ENCODE results near the gene GMDS. TPM values are rescaled to one million over a fixed set of nuclear protein-coding genes. Genes with fewer than 3 reads are reported as not detected.

The GMDS gene
- total RNA-seq, 2 experiments from 2014 or later = 13.9 to 16.4 TPM

DNA sequence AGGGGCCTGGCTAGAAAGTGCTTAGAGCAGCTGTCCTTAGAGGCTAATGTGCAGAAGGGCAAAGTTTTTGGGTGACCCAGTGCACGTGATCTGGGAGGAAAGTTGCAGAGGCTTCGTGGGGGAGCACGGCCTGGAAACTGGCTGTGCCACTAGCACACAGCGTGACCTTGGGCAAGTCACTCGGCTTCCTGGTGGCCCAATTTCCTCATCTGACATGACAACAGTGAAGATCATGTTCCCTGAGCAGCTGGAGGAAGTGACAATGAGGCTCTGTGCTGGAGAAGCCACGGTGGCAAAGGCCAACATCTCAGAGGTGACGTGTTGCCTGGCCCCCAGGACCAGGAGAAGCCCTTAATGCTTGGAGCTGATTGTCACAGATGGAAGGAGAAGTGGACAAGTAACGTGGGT is 536.2 kb downstream of the GMDS start:
- H3K36me3 ChIP-seq (ENCODE audit: insufficient read depth, low read length) = no peaks in the 10 kb centered on the region
- Mint-ChIP-seq H3K4me1 (ENCODE audit: low read depth) (no peaks in the 10 kb centered on the region), H3K27ac (no peak overlapping the region), H3K9me3 (no peaks in the 10 kb centered on the region), H3K36me3 (ENCODE audit: low read depth) (no peaks in the 10 kb centered on the region), H3K4me3 (no peak overlapping the region), H3K27me3 (no peaks in the 10 kb centered on the region)
- ChIA-PET CTCF (no interaction called here), POLR2A (interaction anchor here (0.8 kb wide), 1 partner anchor 925 kb away, joined by 3 read pairs; no protein-coding TSS in a partner anchor)
- TF ChIP-seq, protein P1, sequence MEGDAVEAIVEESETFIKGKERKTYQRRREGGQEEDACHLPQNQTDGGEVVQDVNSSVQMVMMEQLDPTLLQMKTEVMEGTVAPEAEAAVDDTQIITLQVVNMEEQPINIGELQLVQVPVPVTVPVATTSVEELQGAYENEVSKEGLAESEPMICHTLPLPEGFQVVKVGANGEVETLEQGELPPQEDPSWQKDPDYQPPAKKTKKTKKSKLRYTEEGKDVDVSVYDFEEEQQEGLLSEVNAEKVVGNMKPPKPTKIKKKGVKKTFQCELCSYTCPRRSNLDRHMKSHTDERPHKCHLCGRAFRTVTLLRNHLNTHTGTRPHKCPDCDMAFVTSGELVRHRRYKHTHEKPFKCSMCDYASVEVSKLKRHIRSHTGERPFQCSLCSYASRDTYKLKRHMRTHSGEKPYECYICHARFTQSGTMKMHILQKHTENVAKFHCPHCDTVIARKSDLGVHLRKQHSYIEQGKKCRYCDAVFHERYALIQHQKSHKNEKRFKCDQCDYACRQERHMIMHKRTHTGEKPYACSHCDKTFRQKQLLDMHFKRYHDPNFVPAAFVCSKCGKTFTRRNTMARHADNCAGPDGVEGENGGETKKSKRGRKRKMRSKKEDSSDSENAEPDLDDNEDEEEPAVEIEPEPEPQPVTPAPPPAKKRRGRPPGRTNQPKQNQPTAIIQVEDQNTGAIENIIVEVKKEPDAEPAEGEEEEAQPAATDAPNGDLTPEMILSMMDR (IDR thresholded peaks at IDR 0.05) = no peak
- intact Hi-C loops (cut with DNase I, micrococcal nuclease) = no loop called here
- no peaks in the 10 kb centered on the region for H3K9me3 ChIP-seq (ENCODE audit: control insufficient read depth in 1 of 2, insufficient read depth in 1 of 2, low read length in 2 of 2)
- H3K4me1 ChIP-seq (ENCODE audit: insufficient read depth, low read length) = no peaks in the 10 kb centered on the region
- ATAC-seq (ENCODE audit: poor library complexity) (no peak), DNase-seq (peak in 2 of 14 experiments; percentile 26 to 33)
- no peak overlapping the region for H3K4me3 ChIP-seq (ENCODE audit: low read length)
- H3K27ac ChIP-seq (ENCODE audit: low read depth in 1 of 2, low read length in 2 of 2) = no peak overlapping the region
- no peaks in the 10 kb centered on the region for H3K27me3 ChIP-seq (ENCODE audit: control insufficient read depth in 1 of 2, insufficient read depth in 2 of 2, low read length in 2 of 2)

DNA sequence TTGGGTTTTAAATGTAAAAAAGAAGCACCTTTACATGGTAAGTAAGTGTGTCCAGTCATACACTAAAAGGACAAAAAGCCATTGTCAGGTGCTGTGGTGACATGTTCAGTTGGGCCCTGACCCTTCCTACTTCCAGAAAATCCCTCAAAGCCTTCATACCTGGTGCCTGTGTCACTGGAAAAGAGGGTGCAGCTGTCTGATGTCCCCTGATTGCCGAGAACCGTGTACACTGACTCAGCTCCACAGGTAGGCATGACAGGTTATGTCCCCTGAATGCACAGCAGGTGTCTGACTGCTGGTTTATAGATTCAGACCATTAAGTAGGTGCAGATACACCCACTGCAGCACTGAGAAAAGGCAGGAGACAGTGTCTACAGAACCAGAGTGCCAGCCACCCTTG is 536.6 kb downstream of the GMDS start:
- Mint-ChIP-seq H3K27ac (no peak overlapping the region), H3K4me3 (no peak overlapping the region), H3K9me3 (no peaks in the 10 kb centered on the region), H3K36me3 (ENCODE audit: low read depth) (no peaks in the 10 kb centered on the region), H3K4me1 (ENCODE audit: low read depth) (no peaks in the 10 kb centered on the region), H3K27me3 (no peaks in the 10 kb centered on the region)
- intact Hi-C loops (cut with DNase I, micrococcal nuclease) = no loop called here
- ChIA-PET POLR2A (interaction anchor here (0.8 kb wide), 1 partner anchor 926 kb away, joined by 3 read pairs; no protein-coding TSS in a partner anchor), CTCF (no interaction called here)
- TF ChIP-seq, protein P1 (IDR thresholded peaks at IDR 0.05) = no peak
- Histone ChIP-seq H3K9me3 (ENCODE audit: control insufficient read depth in 1 of 2, insufficient read depth in 1 of 2, low read length in 2 of 2) (no peaks in the 10 kb centered on the region), H3K4me1 (ENCODE audit: insufficient read depth, low read length) (no peaks in the 10 kb centered on the region), H3K4me3 (ENCODE audit: low read length) (no peak overlapping the region), H3K27ac (ENCODE audit: low read depth in 1 of 2, low read length in 2 of 2) (no peak overlapping the region), H3K36me3 (ENCODE audit: insufficient read depth, low read length) (no peaks in the 10 kb centered on the region), H3K27me3 (ENCODE audit: control insufficient read depth in 1 of 2, insufficient read depth in 2 of 2, low read length in 2 of 2) (no peaks in the 10 kb centered on the region)
- DNase-seq = no peak
- ATAC-seq (ENCODE audit: poor library complexity) = no peak

DNA sequence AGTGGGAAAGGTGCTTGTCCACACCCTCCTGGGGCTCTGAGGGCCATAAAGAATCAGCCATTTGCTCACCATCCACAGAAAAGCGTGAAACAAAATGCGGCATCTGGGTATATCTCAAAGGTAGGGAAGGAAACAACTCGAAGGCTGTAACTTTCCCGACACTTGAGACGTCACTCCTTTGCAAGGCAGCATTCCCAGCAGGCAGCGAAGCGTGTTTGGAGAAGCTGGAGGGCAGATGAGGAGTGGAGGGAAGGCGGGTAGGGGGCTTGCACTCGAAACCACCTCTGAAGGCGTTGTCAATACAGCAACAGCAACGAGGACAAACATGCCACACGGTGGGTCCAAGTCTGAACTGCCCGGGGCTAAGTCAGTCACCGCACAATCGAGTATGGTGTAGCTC is 537.3 kb downstream of the GMDS start:
- no peaks in the 10 kb centered on the region for H3K4me1 ChIP-seq (ENCODE audit: insufficient read depth, low read length)
- no peaks in the 10 kb centered on the region for H3K36me3 ChIP-seq (ENCODE audit: insufficient read depth, low read length)
- ATAC-seq (ENCODE audit: poor library complexity) (no peak), DNase-seq (no peak)
- intact Hi-C loops (cut with DNase I, micrococcal nuclease) = no loop called here
- Mint-ChIP-seq H3K36me3 (ENCODE audit: low read depth) (no peaks in the 10 kb centered on the region), H3K27me3 (no peaks in the 10 kb centered on the region), H3K9me3 (no peaks in the 10 kb centered on the region), H3K4me3 (no peak overlapping the region), H3K27ac (no peak overlapping the region), H3K4me1 (ENCODE audit: low read depth) (no peaks in the 10 kb centered on the region)
- ChIA-PET POLR2A (no interaction called here), CTCF (no interaction called here)
- no peak overlapping the region for H3K27ac ChIP-seq (ENCODE audit: low read depth in 1 of 2, low read length in 2 of 2)
- H3K4me3 ChIP-seq (ENCODE audit: low read length) = no peak overlapping the region
- H3K9me3 ChIP-seq (ENCODE audit: control insufficient read depth in 1 of 2, insufficient read depth in 1 of 2, low read length in 2 of 2) = no peaks in the 10 kb centered on the region
- H3K27me3 ChIP-seq (ENCODE audit: control insufficient read depth in 1 of 2, insufficient read depth in 2 of 2, low read length in 2 of 2) = no peaks in the 10 kb centered on the region
- TF ChIP-seq, protein P1 (IDR thresholded peaks at IDR 0.05) = no peak

Measured in CD4-positive, alpha-beta T cell (primary cell).